Fibroblast of the conjunctiva (primary cell): ENCODE measurements around the gene KRTAP10-5.
"Not testable (repeated sequence)": the region's sequence is repeated elsewhere in the genome, so short reads cannot be mapped to it uniquely, and the experiment has no call there.

Experiments
- DNase-seq: peaks from one replicate; pipeline ENCODE4 v3.0.0-alpha.2; 2010; ENCODE audit warnings: low read depth

Gene KRTAP10-5

GRCh38 chr21:44580231-44580821 is at the start of gene KRTAP10-5:
KRTAP10-5 (minus strand) TSS chr21:44580604; CDS start chr21:44580578, 26 bp downstream.
- DNase-seq = not testable (repeated sequence)

- no peak for DNase-seq
Observed at GRCh38 chr21:44628707-44629391, 48.4 kb upstream of the KRTAP10-5 start.

DNA sequence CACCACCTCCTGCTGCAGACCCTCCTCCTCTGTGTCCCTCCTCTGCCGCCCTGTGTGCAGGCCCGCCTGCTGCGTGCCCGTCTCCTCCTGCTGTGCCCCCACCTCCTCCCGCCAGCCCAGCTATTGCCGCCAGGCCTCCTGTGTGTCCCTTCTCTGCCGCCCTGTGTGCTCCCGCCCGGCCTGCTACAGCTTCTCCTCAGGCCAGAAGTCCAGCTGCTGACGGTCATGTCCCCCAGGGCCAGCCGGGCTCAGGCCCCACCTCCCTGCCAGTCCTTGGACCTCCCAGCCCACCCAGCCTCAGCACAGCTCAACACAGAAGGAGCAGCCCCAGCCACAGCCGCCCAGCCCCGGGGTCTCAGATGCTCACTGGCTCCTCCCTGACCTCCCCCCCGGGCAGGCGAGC is 47.4 kb upstream of the KRTAP10-5 start:
- DNase-seq = not testable (repeated sequence)

DNA sequence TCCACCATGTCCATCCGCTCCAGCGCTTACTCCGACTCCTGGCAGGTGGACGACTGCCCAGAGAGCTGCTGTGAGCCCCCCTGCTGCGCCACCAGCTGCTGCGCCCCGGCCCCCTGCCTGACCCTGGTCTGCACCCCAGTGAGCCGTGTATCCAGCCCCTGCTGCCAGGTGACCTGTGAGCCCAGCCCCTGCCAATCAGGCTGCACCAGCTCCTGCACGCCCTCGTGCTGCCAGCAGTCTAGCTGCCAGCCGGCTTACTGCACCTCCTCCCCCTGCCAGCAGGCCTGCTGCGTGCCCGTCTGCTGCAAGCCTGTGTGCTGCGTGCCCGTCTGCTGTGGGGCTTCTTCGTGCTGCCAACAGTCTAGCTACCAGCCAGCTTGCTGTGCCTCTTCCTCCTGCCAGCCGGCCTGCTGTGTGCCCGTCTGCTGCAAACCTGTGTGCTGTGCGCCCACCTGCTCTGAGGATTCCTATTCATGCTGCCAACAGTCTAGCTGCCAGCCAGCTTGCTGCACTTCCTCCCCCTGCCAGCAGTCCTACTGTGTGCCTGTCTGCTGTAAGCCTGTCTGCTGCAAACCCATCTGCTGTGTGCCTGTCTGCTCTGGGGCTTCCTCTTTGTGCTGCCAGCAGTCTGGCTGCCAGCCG is 46.9 kb upstream of the KRTAP10-5 start:
- not testable (repeated sequence) for DNase-seq

GRCh38 chr21:44626673-44627143 is 46.3 kb upstream of the KRTAP10-5 start, which contains the start of gene KRTAP10-9:
KRTAP10-9 (plus strand) TSS chr21:44627093; CDS start chr21:44627172, 79 bp downstream.
- DNase-seq = no peak

DNA sequence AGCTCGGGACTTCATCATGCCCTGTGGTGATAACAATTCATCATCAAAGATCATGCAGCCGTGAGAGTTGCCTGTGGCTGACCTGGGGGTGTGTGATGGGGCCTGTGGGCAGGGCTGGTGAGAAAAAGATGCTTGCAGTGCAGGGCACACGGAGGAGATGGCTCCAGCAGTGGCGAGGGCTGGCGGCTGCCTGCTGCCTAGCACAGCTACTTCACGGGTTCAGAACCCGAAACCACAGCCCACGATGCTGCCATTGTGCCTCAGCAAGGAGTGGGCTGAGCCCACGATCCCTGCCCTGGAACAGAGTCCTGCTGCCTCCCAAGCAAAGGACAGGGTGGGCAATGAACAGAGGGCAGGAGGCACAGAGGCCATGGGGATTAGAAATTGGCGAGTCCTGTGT is 45.9 kb upstream of the KRTAP10-5 start:
- no peak for DNase-seq

- DNase-seq = no peak
Observed at GRCh38 chr21:44625756-44626155, 45.4 kb upstream of the KRTAP10-5 start.

GRCh38 chr21:44623575-44623974 is 43.2 kb upstream of the KRTAP10-5 start:
- no peak for DNase-seq

DNA sequence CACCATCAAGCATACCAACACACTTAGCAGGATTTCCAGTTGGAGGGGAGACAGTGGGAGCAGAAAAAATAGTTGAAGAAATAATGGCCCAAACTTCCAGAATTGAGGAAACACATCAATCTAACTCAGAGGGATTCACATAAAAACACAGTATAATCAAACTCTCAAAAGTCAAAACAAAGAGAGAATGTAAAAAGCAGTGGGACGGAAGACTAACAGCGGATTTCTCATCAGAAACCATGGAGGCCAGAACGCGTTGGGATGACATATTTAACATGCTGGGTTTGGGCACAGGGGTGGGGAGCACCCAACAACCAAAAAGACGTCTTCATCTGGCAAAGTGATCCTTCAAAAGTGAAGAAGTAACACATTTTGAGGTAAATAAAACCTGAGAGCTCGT is 39.5 kb upstream of the KRTAP10-5 start:
- no peak for DNase-seq

- no peak for DNase-seq
Observed at GRCh38 chr21:44618909-44619308, 38.5 kb upstream of the KRTAP10-5 start.

DNA sequence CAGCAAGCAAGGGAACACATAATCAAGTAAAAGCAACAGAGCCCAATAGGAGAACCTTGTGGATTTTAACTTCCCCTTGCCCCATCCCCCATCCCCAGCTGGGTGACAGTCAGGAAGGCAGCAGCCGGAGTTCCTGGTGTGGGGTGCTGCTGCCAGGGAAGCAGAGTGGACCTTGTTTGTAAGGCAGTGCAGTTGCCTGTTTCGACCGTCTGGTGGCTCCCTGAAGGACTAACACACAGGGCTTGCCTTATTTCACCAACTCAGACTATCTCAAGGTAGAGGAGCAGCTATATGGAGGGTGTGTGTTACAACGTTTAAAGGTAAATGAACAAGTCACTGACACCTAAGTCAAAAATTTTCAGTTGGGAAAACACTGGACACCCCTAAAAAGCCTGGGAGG is 38.1 kb upstream of the KRTAP10-5 start:
- DNase-seq = no peak

DNA sequence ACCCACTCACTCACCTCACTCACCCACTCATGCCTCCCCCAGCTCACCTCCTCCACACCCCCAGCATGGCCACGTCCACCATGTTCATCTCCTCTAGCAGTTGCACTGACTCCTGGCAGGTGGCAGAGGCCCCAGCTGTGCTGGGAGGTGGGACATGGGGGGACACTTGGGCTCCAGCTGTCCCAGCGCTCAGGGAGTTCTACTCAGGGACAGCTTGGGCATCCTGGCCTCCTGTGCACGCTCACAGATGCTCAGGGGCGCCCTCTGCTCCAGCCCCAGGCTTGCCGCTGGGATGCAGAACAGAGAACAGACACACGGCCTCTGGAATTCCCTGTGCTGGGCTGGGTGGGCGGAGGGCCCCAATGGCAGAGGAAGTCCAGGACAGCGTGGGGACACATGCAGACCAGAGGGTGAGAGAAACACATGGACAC is 36.7 kb upstream of the KRTAP10-5 start:
- no peak for DNase-seq

DNA sequence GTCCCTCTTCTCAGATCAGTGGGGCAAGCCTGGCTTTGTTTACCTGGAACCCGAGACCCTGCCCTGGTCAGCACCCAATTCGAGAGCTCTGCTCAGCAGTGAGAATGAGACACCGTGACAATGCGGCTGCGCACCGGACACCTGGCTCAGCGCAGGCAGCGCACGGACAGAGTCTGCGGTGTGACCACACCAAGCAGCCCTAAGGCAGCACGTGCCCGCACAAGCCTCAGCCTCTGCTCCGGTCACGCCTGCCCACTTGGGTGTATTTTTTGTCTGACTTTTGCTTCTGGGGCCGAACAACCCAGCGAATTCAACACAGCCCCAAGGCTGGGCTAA is 36.2 kb upstream of the KRTAP10-5 start:
- DNase-seq = no peak

- DNase-seq = no peak
Observed at GRCh38 chr21:44615911-44616590, 35.6 kb upstream of the KRTAP10-5 start.

DNA sequence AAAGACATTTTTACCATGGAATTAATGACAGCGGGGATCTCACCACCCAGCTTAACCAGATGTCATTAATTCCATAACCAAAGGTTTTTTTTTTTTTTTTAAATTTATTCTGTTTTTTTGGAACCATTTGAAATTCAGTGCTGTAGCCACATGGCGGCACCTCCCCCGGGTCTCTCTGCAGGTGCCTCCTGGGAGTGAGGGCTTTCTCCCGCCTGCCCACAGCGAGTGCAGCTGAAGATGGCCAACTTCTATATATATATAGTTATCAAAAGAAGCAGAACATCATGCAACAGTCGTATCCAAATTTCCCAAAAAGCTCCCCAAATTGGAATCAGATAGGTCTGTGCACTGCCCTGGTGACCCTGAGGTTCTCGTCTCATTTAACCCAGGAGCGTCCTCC is 35.1 kb upstream of the KRTAP10-5 start:
- DNase-seq = no peak

- no peak for DNase-seq
Observed at GRCh38 chr21:44614961-44615391, 34.6 kb upstream of the KRTAP10-5 start.

GRCh38 chr21:44614161-44614631 is 33.8 kb upstream of the KRTAP10-5 start:
- no peak for DNase-seq

DNA sequence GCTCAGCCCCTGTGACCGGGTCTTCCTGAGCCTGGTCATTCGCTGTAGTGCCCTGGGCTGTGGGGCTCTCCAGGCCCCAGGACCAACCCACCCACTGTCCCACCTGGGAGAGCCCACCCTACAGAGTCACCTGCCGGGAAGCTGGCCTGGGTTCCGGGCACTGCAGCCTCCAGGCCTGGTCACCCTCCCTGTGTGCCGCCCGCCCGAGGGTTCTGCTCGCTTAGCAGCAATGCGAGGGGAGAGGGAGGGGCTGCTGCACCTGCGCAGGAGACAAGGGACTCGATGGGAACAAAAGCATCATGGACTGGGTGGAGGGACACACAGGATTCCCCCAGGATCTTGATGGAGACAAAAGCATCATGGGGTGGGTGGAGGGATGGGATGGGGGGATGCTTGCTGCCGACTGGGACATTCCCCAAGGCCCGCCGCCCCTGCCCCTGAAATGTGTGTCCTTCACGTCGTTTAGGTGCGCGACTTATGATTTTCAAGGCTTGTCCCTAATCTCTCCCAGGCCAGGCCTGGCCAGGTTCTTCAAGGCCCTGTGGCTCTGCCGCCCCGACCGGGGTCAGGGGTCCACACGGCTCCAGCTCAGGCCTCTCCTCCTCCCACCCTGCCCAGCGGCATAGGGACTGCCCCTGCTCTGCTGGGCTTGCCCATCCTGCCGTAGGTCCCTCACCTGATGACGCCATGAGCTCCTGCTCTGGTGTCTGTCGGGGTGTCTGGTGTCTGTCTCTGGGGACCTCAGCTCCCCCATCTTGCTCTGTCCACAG is 33.2 kb upstream of the KRTAP10-5 start:
- DNase-seq = no peak

- no peak for DNase-seq
Observed at GRCh38 chr21:44612669-44613229, 32.3 kb upstream of the KRTAP10-5 start.

GRCh38 chr21:44612029-44612486 is 31.7 kb upstream of the KRTAP10-5 start, which contains the start of gene KRTAP10-8:
KRTAP10-8 (plus strand) TSS chr21:44612079; CDS start chr21:44612101, 22 bp downstream.
- no peak for DNase-seq

DNA sequence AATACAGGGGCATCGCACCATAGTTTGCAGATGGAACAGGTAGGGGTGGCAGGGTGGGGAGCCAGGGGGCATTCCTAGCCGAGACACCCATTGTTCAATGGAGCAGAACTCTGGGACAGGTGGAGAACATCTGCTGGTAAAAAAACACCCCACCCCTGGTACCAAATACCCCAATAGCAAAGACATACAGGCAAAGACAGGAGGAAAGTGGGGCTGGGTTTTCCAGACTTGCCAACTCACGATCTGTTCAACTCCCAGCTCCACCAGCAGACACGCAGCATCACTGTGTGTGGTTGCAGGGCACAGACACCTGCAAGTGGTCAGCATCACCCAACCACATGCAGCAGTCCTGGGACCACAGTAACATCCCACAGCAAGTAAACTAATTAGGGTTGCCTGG is 31.1 kb upstream of the KRTAP10-5 start:
- DNase-seq = no peak
